ENCODE measurements around the gene PDE8A. TPM values are rescaled to one million over a fixed set of nuclear protein-coding genes. Genes with fewer than 3 reads are reported as not detected.

Gene PDE8A
- total RNA-seq, 1 experiment from 2014 or later: 40.0 TPM

GRCh38 chr15:85131915-85132314 is 150.3 kb downstream of the PDE8A start:
- H3K9me3 ChIP-seq (ENCODE audit: control insufficient read depth, insufficient read depth, low read depth, low read length): peaks cover 3% of the 10 kb centered on the region; the same call in 1 of the 2 replicates
- no TSS peak for BruUV-seq (replicated peaks)
- TF ChIP-seq SIN3A (IDR thresholded peaks at IDR 0.05; ENCODE audit: borderline replicate concordance, insufficient read depth, low read depth, low read length) (no peak), REST (IDR thresholded peaks at IDR 0.05; ENCODE audit: insufficient read depth in 1 of 2, low read depth in 2 of 2, low read length in 1 of 2) (no peak), TCF7L2 (IDR thresholded peaks at IDR 0.05; ENCODE audit: low read depth, low read length) (no peak), POLR2AphosphoS5 (IDR thresholded peaks at IDR 0.05; ENCODE audit: low read depth, low read length) (no peak), CTCF (IDR thresholded peaks at IDR 0.05) (no peak)
- no peaks in the 10 kb centered on the region for H3K36me3 ChIP-seq (ENCODE audit: control insufficient read depth, insufficient read depth, low read length)
- no peak overlapping the region for H3K4me3 ChIP-seq (ENCODE audit: low read depth in 2 of 2, low read length in 2 of 2)
- ChIA-PET POLR2A (no interaction called here), CTCF (no interaction called here)
- in situ Hi-C loops (cut with HindIII; ENCODE audit: low pct_unique_long_range_greater_than_20kb, low sequenced_read_pairs): no loop called here
- H3K27me3 ChIP-seq (ENCODE audit: control insufficient read depth, insufficient read depth, low read length): no peaks in the 10 kb centered on the region
- no peaks in the 10 kb centered on the region for H3K4me1 ChIP-seq (ENCODE audit: control insufficient read depth, insufficient read depth, low read length)
- no peak overlapping the region for H3K27ac ChIP-seq (ENCODE audit: low read length)
- intact Hi-C loops (cut with micrococcal nuclease; ENCODE audit: unreplicated experiment): no loop called here
- ATAC-seq (no peak), DNase-seq (ENCODE audit: low read depth, low spot score) (no peak)

- CTCF ChIA-PET: no interaction called here
Measured at GRCh38 chr15:85133709-85134108, 152.1 kb downstream of the PDE8A start.

More at GRCh38 chr15:85133709-85134108, 152.1 kb downstream of the PDE8A start:
- Histone ChIP-seq H3K27ac (ENCODE audit: low read length) (no peak overlapping the region), H3K9me3 (ENCODE audit: control insufficient read depth, insufficient read depth, low read depth, low read length) (peaks cover 3% of the 10 kb centered on the region; the same call in 1 of the 2 replicates), H3K27me3 (ENCODE audit: control insufficient read depth, insufficient read depth, low read length) (no peaks in the 10 kb centered on the region), H3K4me3 (ENCODE audit: low read depth in 2 of 2, low read length in 2 of 2) (no peak overlapping the region), H3K36me3 (ENCODE audit: control insufficient read depth, insufficient read depth, low read length) (peaks cover 5% of the 10 kb centered on the region; the same call in 1 of the 2 replicates), H3K4me1 (ENCODE audit: control insufficient read depth, insufficient read depth, low read length) (no peaks in the 10 kb centered on the region)
- intact Hi-C loops (cut with micrococcal nuclease; ENCODE audit: unreplicated experiment): no loop called here
- no TSS peak for BruUV-seq (replicated peaks)
- DNase-seq (ENCODE audit: low read depth, low spot score) (no peak), ATAC-seq (no peak)
- TF ChIP-seq REST (IDR thresholded peaks at IDR 0.05; ENCODE audit: insufficient read depth in 1 of 2, low read depth in 2 of 2, low read length in 1 of 2) (no peak), TCF7L2 (IDR thresholded peaks at IDR 0.05; ENCODE audit: low read depth, low read length) (no peak)
- in situ Hi-C loops (cut with HindIII; ENCODE audit: low pct_unique_long_range_greater_than_20kb, low sequenced_read_pairs): no loop called here
- POLR2A ChIA-PET: no interaction called here
